ENCODE data around the gene ZFYVE28.

ZFYVE28 gene

DNA sequence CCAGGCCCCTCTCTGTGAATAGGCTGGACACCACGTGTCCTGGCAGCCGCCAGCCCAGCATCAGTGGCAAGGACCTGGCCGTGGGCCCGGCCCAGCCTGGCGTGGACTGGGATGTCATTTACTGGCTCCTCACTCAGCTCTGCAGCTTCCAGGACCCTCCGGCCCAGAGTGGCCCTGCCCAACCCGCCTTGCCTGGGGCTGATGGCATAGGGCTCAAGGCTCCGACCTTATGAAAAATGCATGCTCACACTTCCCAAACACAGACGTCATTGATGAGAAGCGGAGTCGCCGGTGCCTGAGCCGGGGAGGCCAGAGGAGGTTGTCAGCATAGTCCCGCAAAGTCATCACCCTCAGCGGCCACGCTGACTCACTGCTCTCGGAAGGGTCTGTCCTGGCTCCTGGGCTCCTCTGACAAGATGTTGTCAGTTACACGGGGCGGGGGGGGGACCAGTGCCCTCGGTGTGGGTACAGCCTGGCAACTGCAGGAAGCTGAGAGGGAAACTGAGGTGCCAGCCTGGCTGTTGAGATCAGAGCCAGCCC lies 14.6 kb upstream of the ZFYVE28 start:
- TF ChIP-seq FOXP2 (optimal IDR thresholded peaks at IDR 0.05; ENCODE audit: borderline replicate concordance, extremely low read depth, extremely low read length, insufficient read depth) (no peak), POLR2AphosphoS5 (IDR thresholded peaks at IDR 0.05; ENCODE audit: low read depth, low read length) (no peak), SIN3A (IDR thresholded peaks at IDR 0.05; ENCODE audit: borderline replicate concordance, insufficient read depth, low read length) (no peak), TAF1 (IDR thresholded peaks at IDR 0.05; ENCODE audit: borderline replicate concordance, insufficient read depth, low read length) (no peak)
- TF ChIP-seq, protein P1, sequence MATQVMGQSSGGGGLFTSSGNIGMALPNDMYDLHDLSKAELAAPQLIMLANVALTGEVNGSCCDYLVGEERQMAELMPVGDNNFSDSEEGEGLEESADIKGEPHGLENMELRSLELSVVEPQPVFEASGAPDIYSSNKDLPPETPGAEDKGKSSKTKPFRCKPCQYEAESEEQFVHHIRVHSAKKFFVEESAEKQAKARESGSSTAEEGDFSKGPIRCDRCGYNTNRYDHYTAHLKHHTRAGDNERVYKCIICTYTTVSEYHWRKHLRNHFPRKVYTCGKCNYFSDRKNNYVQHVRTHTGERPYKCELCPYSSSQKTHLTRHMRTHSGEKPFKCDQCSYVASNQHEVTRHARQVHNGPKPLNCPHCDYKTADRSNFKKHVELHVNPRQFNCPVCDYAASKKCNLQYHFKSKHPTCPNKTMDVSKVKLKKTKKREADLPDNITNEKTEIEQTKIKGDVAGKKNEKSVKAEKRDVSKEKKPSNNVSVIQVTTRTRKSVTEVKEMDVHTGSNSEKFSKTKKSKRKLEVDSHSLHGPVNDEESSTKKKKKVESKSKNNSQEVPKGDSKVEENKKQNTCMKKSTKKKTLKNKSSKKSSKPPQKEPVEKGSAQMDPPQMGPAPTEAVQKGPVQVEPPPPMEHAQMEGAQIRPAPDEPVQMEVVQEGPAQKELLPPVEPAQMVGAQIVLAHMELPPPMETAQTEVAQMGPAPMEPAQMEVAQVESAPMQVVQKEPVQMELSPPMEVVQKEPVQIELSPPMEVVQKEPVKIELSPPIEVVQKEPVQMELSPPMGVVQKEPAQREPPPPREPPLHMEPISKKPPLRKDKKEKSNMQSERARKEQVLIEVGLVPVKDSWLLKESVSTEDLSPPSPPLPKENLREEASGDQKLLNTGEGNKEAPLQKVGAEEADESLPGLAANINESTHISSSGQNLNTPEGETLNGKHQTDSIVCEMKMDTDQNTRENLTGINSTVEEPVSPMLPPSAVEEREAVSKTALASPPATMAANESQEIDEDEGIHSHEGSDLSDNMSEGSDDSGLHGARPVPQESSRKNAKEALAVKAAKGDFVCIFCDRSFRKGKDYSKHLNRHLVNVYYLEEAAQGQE (IDR thresholded peaks at IDR 0.05; ENCODE audit: insufficient read depth in 1 of 2, low read depth in 2 of 2, low read length in 2 of 2) = no peak

GRCh38 chr4:2432004-2432403 lies 13.6 kb upstream of the ZFYVE28 start:
- TF ChIP-seq, protein P1 (IDR thresholded peaks at IDR 0.05; ENCODE audit: insufficient read depth in 1 of 2, low read depth in 2 of 2, low read length in 2 of 2) = no peak
- TF ChIP-seq TAF1 (IDR thresholded peaks at IDR 0.05; ENCODE audit: borderline replicate concordance, insufficient read depth, low read length) (no peak), POLR2AphosphoS5 (IDR thresholded peaks at IDR 0.05; ENCODE audit: low read depth, low read length) (no peak), SIN3A (IDR thresholded peaks at IDR 0.05; ENCODE audit: borderline replicate concordance, insufficient read depth, low read length) (no peak), FOXP2 (optimal IDR thresholded peaks at IDR 0.05; ENCODE audit: borderline replicate concordance, extremely low read depth, extremely low read length, insufficient read depth) (no peak)

DNA sequence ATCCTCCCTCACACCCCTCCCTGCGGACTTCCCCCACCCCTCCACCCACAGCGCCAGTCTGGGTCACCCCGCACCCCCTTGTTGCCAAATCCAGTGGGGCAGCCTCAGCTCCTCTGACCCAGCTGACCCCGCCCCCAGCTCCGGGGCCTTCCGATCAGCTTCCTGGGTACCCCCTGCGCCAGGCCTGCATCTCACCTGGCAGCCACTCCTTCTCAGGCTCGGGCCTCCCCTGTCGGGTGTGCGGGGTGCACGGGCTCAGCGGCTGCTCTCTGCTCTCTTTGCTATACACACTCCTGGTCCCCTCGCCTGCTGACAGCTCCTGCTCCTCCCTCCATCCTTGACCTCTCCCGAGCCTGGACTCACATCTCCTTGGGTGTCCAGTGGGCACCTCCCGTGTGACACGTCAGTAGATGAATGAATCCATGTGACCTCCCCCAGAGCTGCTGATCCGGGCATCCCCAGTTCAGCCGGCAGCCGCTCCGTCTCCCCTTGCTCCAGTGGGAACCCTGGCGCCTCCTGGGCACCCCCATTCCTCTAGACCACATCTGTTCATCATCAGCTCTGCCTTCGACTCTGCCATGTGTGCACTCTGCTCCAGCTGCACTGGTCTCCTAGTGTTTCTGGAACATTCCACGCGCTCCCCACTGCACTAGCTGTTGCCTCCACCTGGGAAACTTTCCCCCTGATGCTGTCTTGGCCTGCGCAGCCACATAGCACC lies 10.2 kb upstream of the ZFYVE28 start:
- no peak for TF ChIP-seq SIN3A (IDR thresholded peaks at IDR 0.05; ENCODE audit: borderline replicate concordance, insufficient read depth, low read length)
- no peak for TF ChIP-seq TAF1 (IDR thresholded peaks at IDR 0.05; ENCODE audit: borderline replicate concordance, insufficient read depth, low read length)
- no peak for TF ChIP-seq FOXP2 (optimal IDR thresholded peaks at IDR 0.05; ENCODE audit: borderline replicate concordance, extremely low read depth, extremely low read length, insufficient read depth)
- TF ChIP-seq POLR2AphosphoS5 (IDR thresholded peaks at IDR 0.05; ENCODE audit: low read depth, low read length) = no peak
- TF ChIP-seq, protein P1 (IDR thresholded peaks at IDR 0.05; ENCODE audit: insufficient read depth in 1 of 2, low read depth in 2 of 2, low read length in 2 of 2) = no peak

GRCh38 chr4:2427383-2428334 lies 9.2 kb upstream of the ZFYVE28 start:
- TF ChIP-seq SIN3A (IDR thresholded peaks at IDR 0.05; ENCODE audit: borderline replicate concordance, insufficient read depth, low read length) (no peak), FOXP2 (optimal IDR thresholded peaks at IDR 0.05; ENCODE audit: borderline replicate concordance, extremely low read depth, extremely low read length, insufficient read depth) (no peak), POLR2AphosphoS5 (IDR thresholded peaks at IDR 0.05; ENCODE audit: low read depth, low read length) (no peak), TAF1 (IDR thresholded peaks at IDR 0.05; ENCODE audit: borderline replicate concordance, insufficient read depth, low read length) (no peak)
- TF ChIP-seq, protein P1 (IDR thresholded peaks at IDR 0.05; ENCODE audit: insufficient read depth in 1 of 2, low read depth in 2 of 2, low read length in 2 of 2) = no peak
